Dedifferentiated amniotic fluid mesenchymal stem cell (primary cell): ENCODE measurements around the gene TAF3.

ENCODE experiments used
- DNase-seq: peaks from one replicate; pipeline ENCODE4 v3.0.0-alpha.2; 2016; ENCODE audit errors: extremely low spot score

Gene TAF3

GRCh38 chr10:7874864-7875263 is 56.6 kb downstream of the TAF3 start:
- DNase-seq: no peak

DNA sequence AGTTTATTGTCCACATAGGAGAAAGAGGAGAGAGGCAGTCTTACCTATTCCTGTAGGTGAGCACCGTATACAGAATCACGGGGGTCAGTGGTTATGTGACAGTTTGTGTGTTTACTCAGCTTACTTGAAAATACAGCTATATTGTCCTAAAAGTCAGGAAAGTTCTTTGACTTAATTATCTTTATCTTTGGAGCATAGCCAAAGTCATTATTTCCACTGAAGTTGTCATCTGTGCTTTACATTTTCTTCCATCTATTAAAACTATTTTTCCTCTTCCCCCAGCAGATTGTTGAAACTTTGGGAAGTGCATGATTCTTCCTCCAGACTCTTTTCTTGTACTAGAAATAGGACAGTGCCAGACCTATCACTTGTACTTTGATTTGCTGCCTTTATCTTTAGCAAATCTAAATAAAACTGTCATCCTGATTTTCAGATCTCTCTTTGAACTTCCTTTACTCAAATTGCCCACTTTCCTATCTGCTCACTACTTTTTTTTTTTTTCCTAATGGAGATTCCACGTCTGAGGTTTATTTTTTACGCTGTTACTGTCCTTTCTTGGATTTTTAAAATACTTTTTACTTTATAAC is 58.3 kb downstream of the TAF3 start:
- DNase-seq: no peak

DNA sequence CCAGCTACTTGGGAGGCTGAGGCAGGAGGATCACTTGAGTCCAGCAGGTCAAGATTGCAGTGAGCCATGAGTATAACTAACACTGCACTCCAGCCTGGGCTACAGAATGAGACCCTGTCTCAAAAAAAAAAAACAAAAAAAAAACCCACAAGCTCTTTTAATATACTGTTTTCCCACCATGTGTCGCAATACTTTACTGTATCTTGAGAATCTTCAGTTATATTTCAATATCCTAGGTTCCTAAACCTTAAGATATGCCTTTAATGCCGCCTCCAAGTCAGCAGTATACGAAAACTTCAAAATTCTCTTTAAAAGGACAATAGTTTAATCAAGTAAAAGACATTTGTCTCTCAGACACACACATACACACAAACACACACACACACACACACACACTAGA is 62.8 kb downstream of the TAF3 start:
- DNase-seq: no peak

- DNase-seq: no peak
Observed at GRCh38 chr10:7886056-7886455, 67.8 kb downstream of the TAF3 start.

DNA sequence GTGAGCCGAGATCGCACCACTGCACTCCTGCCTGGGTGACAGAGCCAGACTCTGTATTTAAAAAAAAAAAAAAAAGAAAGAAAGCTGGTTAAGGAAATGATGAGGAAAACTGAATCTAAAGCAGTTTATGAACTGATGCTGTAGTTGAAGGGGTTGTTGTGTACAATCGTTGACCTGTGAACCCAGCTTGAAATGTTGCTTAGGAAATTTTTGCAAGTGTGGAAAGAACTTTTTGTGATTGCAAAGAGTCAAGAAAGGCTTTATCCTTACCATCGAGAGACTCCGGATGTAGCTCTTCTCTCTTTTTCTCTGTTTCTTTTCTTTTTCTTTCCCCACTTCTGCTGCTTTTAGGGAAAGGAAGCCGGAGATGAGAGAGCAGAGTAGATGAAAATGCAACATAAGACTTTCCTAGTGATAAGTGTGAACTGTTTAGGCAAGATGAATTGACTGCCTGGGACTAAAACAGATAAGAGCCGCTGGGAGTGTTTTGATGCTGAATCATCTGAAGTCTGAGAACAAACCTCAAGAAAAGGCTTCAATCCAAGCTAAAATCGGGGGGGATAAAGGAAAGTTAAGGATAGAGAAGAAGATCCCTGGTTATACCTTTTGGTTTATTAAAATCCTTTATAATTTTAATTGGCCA is 69.0 kb downstream of the TAF3 start:
- no peak for DNase-seq

DNA sequence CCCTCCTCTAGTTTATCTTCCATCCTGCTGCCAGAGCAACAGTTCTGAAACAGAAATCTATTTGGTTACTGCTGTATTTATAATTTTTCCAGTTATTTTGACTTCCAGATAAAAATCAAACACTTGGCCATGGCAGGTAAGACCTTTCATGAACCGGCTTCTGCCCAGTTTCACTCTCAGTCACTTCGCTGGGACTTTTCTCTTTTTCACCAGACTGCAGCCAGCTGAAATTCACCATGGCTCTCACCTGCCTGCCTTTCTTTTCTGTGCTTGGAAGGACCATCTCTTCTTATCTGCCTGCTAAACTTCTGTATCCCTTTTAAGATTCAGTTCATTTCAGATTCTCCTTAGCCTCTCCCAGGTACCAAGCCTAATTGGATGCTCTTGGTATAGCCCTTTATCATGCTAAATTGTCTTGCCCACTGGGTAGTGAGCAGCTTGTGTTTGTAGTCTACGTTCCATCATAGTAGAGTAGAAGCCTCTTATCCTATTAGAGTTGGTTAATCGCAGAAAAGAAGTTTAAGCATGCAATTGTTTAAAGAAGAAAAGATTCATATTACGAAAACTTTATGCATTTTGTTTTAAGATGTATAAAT is 71.7 kb downstream of the TAF3 start:
- DNase-seq: no peak

DNA sequence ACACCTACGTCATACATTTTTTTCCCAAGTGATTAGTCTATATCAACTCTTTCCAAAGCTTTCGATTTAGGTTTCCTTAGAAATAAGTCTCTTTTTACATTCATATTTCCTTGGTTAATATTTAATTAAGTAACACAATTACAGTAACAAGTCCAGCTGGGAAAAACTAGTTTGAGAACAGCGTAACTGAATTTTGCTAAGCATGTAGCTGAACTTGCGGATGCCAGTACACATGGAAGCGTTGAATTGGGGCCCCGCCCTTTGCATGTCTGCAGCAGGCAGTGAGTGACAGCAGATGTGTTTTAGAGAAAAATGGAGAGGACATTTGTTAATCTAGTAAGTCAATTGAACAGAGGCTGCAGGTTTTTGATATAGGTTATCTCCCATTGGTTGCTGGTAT is 72.5 kb downstream of the TAF3 start:
- DNase-seq: no peak

DNA sequence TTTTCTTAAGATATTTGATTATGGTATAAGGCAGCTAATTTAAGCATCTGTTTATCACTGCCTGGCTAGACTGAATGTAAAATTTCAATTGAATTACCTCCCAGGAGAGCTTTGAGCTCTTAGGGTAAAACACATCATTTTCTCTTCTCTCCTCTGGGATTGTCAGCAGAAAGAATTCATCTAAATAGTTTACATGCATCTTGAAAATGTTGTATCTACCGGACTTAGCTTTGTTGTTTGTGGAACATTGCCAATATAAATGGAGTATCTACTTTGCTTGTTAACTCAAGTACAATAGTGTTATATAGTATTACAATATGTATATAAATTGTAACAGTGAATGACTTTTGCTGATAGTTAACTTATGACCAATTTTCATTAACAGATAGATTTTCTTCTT is 73.3 kb downstream of the TAF3 start:
- no peak for DNase-seq

DNA sequence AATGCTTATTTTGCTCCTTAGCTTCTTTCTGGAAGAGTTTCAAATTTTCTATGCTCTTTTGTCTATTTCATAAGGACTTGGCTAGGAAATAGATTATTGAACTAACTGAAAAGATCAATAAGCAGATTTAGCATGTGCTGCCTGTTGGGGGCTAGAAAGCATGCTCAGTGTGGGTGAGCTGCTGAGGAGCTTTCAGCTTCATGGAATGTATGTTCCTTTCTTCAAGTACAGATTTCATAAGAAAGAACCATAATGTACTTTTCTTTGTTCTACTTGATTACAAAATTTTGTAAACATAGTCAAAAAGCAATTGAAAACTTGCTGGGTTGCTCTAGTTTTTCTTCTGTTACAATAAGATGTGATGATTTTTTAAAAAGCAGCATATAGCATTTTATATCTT is 73.8 kb downstream of the TAF3 start:
- DNase-seq: no peak

DNA sequence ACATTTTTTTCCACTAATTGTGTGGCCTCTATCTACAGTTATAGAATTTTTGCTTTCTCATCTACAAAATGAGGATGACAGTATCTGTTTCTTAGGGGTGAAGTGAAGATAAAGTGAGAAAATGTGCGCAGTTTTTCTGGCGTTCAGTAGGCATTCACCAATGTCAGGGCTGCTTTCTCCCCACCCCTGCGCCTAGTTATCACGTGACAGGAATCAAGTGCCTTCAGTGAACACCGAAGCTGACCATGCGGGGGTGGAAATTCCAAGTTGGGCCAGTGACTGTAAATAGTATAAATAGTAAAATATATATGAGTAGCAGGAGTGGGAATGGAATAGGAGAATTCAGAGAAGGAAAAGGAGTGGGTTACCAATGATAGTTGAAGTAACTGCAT is 77.4 kb downstream of the TAF3 start:
- DNase-seq: no peak

DNA sequence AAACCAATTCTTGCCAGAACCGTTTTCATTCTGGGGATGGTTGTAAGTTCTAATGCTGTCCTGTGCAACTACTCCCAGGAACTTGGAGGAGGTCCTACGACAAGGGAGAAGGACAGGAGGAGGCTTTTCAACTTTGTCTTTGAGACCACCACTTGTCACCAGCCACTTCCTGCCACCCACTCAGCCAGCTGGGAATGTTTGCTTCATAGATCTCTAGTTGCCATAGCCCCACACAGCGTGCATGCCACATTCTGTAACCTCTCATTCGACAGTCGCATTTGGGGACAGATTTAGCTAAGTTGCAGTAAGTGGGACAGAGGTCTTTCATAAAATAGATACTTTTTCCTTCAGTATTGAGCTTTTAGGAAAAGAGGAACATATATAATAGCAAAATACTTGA is 78.0 kb downstream of the TAF3 start:
- no peak for DNase-seq

DNA sequence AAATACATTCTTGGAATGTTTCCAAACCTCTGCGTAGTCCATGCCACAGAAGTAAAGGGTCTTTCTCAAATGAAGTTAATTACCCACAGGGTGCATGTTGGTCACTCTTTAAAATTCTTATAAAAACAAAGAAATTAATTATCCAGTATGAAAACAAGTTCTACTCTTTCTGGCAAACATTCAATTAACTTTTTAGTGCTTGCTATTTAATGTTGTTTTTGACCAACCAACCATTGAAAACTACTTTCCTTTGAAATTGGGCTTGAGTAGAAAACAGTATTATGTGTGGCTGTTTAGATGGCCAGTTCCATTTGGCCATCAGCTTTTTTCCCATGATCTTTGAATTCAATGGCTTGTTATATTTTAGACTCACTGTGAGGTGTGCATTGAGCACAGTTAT is 83.0 kb downstream of the TAF3 start:
- DNase-seq: no peak

GRCh38 chr10:7902413-7902812 is 84.1 kb downstream of the TAF3 start:
- DNase-seq: no peak

- DNase-seq: no peak
Observed at GRCh38 chr10:7903851-7904250, 85.5 kb downstream of the TAF3 start.

DNA sequence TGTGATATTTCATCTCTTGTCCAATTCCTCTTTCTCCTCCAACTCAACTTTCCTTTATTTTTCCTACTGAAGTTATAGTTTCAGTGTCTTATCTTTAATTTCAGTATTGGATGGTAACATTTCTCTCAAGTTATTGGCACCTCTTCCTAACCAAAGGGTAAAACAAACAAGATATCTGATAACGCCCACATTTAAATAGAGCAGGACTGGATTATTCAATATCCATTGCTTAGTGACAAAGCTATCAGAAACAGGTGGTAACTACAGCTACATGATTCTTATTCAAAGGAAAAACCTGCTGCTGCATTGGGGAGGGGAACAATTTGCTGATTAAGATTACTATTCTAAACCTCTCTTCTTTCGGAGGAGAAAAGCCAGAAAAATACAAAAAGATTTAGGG is 87.8 kb downstream of the TAF3 start:
- no peak for DNase-seq

DNA sequence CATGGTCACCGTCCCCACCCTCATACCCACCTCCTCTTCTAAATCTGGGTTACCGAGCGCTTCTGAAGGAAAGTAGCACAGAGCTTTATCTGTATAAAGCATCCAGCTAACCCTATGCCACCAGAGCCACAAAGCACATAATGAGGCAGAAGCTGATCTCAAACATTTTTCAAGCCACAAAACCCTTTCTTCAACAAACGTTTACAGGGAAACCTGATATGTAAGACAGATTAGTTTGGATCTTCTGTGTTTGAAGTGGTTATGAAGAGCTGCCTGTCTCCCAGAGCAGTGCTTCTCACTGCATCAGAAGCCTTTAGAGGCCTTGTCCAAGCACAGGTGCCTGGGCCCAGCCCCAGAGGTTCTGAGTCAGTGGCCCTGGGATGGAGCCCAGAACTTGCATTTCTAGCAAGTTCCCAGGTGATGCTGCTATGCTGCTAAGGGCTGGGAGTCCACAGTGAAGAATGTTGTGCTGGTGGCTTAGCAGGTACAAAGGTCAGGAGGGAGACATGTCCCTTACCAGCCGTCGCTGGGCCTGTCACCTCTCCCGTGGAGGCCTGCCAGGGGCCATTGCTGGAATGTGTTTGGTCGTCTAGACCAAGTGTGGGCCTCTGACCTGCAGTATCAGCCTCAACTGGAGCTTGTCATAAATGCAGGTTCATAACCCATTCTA is 90.4 kb downstream of the TAF3 start:
- no peak for DNase-seq

DNA sequence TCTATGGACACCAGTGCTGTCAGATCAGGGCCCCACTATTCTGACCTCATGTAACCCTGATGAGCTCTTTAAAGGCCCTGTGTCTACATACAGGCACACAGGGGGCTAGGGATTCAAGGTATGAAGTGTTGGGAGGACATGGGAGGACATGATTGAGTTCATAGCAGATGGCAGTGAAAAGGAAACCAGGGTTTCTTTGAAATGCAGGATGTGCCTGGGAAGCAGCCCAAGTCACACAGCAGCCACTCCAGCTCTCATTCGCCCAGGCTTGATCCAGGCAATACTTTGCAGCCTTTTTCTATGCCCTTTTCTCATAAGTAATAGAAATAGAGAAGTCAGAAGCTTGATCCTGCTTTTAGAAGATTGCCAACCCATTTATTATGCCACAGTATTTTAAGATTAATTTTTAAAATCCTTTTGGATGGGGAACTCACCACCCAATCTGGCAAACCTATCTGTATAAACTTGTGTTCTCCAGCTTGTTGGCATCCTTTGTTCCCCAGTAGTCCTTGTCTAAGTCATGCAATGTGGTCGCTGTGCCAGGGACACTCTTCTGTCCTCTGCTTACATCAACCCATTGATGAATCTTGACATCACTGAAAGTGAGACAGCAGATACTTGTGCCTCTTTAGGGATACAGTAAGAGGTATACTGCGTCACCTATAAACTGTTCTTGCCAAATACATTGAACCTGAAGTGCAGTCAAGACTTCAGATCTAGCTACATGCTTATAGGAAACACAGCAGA is 95.0 kb downstream of the TAF3 start:
- DNase-seq: no peak

DNA sequence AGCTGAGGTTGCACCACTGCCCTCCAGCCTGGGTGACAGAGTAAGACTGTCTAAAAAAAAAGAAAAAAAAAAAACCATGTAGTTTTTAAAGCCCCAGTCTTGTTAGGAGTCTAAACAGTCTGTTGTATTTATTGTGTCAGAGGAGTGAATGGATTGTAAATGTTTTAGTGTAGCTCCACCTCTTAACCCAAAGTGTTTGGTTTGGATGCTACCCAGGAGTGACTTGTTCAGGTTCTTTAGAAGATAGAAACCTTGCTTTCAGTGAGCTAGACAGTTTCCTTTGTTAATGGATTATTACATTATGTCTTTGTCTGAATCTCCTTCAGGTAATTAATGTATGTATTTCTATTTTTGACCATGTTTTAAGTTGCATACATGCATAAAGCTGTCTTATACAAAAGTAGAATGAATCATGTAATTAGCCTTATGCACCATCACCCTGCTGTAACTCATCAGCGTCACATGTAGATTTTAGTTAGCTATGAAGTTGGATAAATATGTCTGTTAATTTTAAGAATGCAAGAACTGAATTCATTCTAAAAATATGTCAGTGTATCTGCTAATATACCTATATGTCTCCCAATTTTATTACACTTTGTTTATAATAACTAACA is 97.7 kb downstream of the TAF3 start:
- DNase-seq: no peak

- no peak for DNase-seq
Observed at GRCh38 chr10:7917736-7918135, 99.4 kb downstream of the TAF3 start.

GRCh38 chr10:7922707-7923106 is 104.4 kb downstream of the TAF3 start:
- DNase-seq: no peak

- no peak for DNase-seq
Observed at GRCh38 chr10:7928536-7928935, 110.2 kb downstream of the TAF3 start.
